WTC11 (cell line): Measurements from ENCODE around the gene NKAIN2. TPM values are rescaled to one million over a fixed set of nuclear protein-coding genes. Genes with fewer than 3 reads are reported as not detected.
A peak's percentile ranks its signal among the peaks of the same experiment; 100 is the strongest.

Experiments used
- ATAC-seq: fragments of 200-7000 bp; cut with Tn5 transposase; 2 replicates; pipeline ENCODE4 v1.10.0; 2021; ENCODE audit warnings: mild to moderate bottlenecking, moderate library complexity
- CTCF ChIA-PET: fragments of 300-600 bp; sonication (Branson Sonifier 250); formaldehyde crosslinking; loops from one replicate; lab custom pipeline; 2021; ENCODE audit warnings: antibody characterized with exemption; lab: Charles Lee
- POLR2A ChIA-PET: fragments of 350-600 bp; sonication (Branson Sonifier 250); formaldehyde crosslinking; loops from one replicate; lab custom pipeline; 2021; ENCODE audit warnings: antibody characterized with exemption; lab: Charles Lee
- DNase-seq: peaks from one replicate; pipeline ENCODE4 v3.0.0; 2021; ENCODE audit warnings: low spot score
- H3K27ac Mint-ChIP-seq: 2 replicates; pipeline ENCODE4 v1.8.0; 2021; ENCODE audit warnings: mixed read lengths
- H3K27me3 Mint-ChIP-seq: 2 replicates; pipeline ENCODE4 v1.8.0; 2021; ENCODE audit warnings: low read depth, mild to moderate bottlenecking, moderate library complexity, mixed read lengths
- H3K36me3 Mint-ChIP-seq: 2 replicates; pipeline ENCODE4 v1.8.0; 2021; ENCODE audit warnings: mixed read lengths
- H3K4me1 Mint-ChIP-seq: 2 replicates; pipeline ENCODE4 v1.8.0; 2022; ENCODE audit warnings: mixed read lengths
- H3K4me3 Mint-ChIP-seq: 2 replicates; pipeline ENCODE4 v1.8.0; 2021; ENCODE audit warnings: mild to moderate bottlenecking, moderate library complexity, mixed read lengths
- H3K9me3 Mint-ChIP-seq: 2 replicates; pipeline ENCODE4 v1.8.0; 2021; ENCODE audit warnings: mixed read lengths
- ATF1 ChIP-seq: sonication (generic); formaldehyde crosslinking; IDR thresholded peaks from 2 replicates; pipeline ENCODE4 v1.8.1; 2023; ENCODE audit warnings: mild to moderate bottlenecking, moderate library complexity, missing genetic modification reagents
- GABPB1 ChIP-seq: sonication (generic); formaldehyde crosslinking; IDR thresholded peaks from 2 replicates; pipeline ENCODE4 v1.8.1; 2023; ENCODE audit warnings: mild to moderate bottlenecking, missing genetic modification reagents
- NR2C2 ChIP-seq: sonication (generic); formaldehyde crosslinking; IDR thresholded peaks from 2 replicates; pipeline ENCODE4 v1.8.0; 2022; ENCODE audit warnings: mild to moderate bottlenecking, missing genetic modification reagents
- NR3C1 ChIP-seq: sonication (generic); formaldehyde crosslinking; conservative IDR thresholded peaks from 2 replicates; pipeline ENCODE4 v1.8.1; 2023; ENCODE audit warnings: low read depth, mild to moderate bottlenecking, missing genetic modification reagents
- TEAD4 ChIP-seq: sonication (generic); formaldehyde crosslinking; IDR thresholded peaks from 2 replicates; pipeline ENCODE4 v1.8.0; 2022; ENCODE audit warnings: mild to moderate bottlenecking, missing genetic modification reagents
- TP53 ChIP-seq: sonication (generic); formaldehyde crosslinking; IDR thresholded peaks from 2 replicates; pipeline ENCODE4 v1.8.1; 2023; ENCODE audit warnings: mild to moderate bottlenecking, missing genetic modification reagents
- ZBTB21 ChIP-seq: sonication (generic); formaldehyde crosslinking; IDR thresholded peaks from 2 replicates; pipeline ENCODE4 v1.8.1; 2023; ENCODE audit warnings: mild to moderate bottlenecking, missing genetic modification reagents, borderline replicate concordance
- ZNF121 ChIP-seq: sonication (generic); formaldehyde crosslinking; IDR thresholded peaks from 2 replicates; pipeline ENCODE4 v1.8.0; 2023; ENCODE audit warnings: missing genetic modification reagents
- ZNF396 ChIP-seq: fragments of 250-450 bp; sonication (Bioruptor Pico); IDR thresholded peaks from 2 replicates; pipeline ENCODE4 v1.8.0; 2021; ENCODE audit warnings: mild to moderate bottlenecking, moderate library complexity, borderline replicate concordance
- ZNF423 ChIP-seq: fragments of 250-450 bp; sonication (Bioruptor Pico); IDR thresholded peaks from 2 replicates; pipeline ENCODE4 v2.1.2; 2022; ENCODE audit warnings: mild to moderate bottlenecking, moderate library complexity
- total RNA-seq: library from RNA; stranded (reverse); gene quantifications from 3 replicates; pipeline ENCODE4 v1.2.3, GENCODE V29; 2021
- TF ChIP-seq, protein P1 (sequence below): sonication (generic); formaldehyde crosslinking; conservative IDR thresholded peaks from 2 replicates; pipeline ENCODE4 v1.8.1; 2022; ENCODE audit warnings: mild to moderate bottlenecking, missing genetic modification reagents
- TF ChIP-seq, protein P2 (sequence below): fragments of 250-450 bp; sonication (Bioruptor Pico); IDR thresholded peaks from 2 replicates; pipeline ENCODE4 v1.9.0; 2021; ENCODE audit warnings: mild to moderate bottlenecking, borderline replicate concordance
- TF ChIP-seq, protein P3 (sequence below): sonication (generic); formaldehyde crosslinking; IDR thresholded peaks from 2 replicates; pipeline ENCODE4 v1.8.1; 2022; ENCODE audit warnings: low read depth, missing genetic modification reagents, borderline replicate concordance
- TF ChIP-seq, protein P4 (sequence below): sonication (generic); formaldehyde crosslinking; IDR thresholded peaks from 2 replicates; pipeline ENCODE4 v1.8.0; 2022; ENCODE audit warnings: mild to moderate bottlenecking, missing genetic modification reagents
- TF ChIP-seq, protein P5 (sequence below): sonication (generic); formaldehyde crosslinking; IDR thresholded peaks from 2 replicates; pipeline ENCODE4 v1.8.1; 2022; ENCODE audit warnings: mild to moderate bottlenecking, moderate library complexity, missing genetic modification reagents
- TF ChIP-seq, protein P6 (sequence below): fragments of 250-450 bp; sonication (Bioruptor Pico); conservative IDR thresholded peaks from 2 replicates; pipeline ENCODE4 v1.9.0; 2021; ENCODE audit warnings: mild to moderate bottlenecking

NKAIN2 gene
- total RNA-seq, 1 experiment from 2014 or later = 0.33 TPM

DNA sequence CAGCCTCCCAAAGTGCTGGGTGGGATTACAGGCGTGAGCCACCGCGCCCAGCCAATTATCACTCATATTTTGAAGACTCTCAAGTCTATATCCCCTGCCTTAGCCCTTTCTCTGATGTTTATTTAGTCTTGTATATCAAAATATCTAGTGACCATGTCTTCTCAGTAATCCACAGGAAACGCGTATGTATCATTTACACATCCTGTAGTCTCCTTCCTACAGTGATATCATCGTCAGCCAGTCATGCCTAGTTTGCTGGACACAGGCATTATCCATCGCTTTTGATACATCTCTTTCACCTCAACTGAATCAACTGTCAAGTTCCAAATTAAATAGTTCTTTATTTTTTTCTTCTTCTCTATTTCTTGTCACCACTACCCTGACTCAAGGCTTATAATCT, 223.7 kb downstream of the NKAIN2 start:
- H3K4me1 Mint-ChIP-seq = peaks cover 11% of the 10 kb centered on the region
- H3K27me3 Mint-ChIP-seq = peaks cover 3% of the 10 kb centered on the region; the same call in 1 of the 2 replicates
- H3K4me3 Mint-ChIP-seq = no peak overlapping the region
- H3K27ac Mint-ChIP-seq = no peak overlapping the region
- no peaks in the 10 kb centered on the region for H3K9me3 Mint-ChIP-seq
- DNase-seq = no peak
- ChIA-PET POLR2A (no interaction called here), CTCF (no interaction called here)
- H3K36me3 Mint-ChIP-seq = no peaks in the 10 kb centered on the region
- no peak for ATAC-seq
- TF ChIP-seq, protein P1, sequence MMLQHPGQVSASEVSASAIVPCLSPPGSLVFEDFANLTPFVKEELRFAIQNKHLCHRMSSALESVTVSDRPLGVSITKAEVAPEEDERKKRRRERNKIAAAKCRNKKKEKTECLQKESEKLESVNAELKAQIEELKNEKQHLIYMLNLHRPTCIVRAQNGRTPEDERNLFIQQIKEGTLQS (CRISPR knock-in tag) = no peak
- no peak for TF ChIP-seq ZNF396

DNA sequence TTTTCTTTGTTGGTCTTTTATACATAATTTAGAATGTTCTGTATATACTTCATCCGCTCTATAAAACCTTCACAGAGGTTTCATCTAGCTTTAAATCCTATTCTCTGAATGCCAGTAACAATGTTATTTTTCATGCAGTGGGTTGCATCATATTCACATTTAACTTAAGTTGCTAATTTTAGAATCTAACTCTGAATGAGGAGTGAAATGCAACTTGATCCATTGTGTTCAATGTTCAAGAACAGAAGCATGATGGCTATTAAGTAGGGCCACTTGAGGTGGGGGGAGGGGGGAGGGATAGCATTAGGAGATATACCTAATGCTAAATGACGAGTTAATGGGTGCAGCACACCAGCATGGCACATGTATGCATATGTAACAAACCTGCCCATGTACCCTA, 224.5 kb downstream of the NKAIN2 start:
- TF ChIP-seq ZBTB21 (no peak), GABPB1 (no peak), ZNF121 (CRISPR knock-in tag) (no peak), ATF1 (no peak), NR3C1 (CRISPR knock-in tag) (no peak), TEAD4 (no peak), TP53 (CRISPR knock-in tag) (no peak)
- TF ChIP-seq, protein P2, sequence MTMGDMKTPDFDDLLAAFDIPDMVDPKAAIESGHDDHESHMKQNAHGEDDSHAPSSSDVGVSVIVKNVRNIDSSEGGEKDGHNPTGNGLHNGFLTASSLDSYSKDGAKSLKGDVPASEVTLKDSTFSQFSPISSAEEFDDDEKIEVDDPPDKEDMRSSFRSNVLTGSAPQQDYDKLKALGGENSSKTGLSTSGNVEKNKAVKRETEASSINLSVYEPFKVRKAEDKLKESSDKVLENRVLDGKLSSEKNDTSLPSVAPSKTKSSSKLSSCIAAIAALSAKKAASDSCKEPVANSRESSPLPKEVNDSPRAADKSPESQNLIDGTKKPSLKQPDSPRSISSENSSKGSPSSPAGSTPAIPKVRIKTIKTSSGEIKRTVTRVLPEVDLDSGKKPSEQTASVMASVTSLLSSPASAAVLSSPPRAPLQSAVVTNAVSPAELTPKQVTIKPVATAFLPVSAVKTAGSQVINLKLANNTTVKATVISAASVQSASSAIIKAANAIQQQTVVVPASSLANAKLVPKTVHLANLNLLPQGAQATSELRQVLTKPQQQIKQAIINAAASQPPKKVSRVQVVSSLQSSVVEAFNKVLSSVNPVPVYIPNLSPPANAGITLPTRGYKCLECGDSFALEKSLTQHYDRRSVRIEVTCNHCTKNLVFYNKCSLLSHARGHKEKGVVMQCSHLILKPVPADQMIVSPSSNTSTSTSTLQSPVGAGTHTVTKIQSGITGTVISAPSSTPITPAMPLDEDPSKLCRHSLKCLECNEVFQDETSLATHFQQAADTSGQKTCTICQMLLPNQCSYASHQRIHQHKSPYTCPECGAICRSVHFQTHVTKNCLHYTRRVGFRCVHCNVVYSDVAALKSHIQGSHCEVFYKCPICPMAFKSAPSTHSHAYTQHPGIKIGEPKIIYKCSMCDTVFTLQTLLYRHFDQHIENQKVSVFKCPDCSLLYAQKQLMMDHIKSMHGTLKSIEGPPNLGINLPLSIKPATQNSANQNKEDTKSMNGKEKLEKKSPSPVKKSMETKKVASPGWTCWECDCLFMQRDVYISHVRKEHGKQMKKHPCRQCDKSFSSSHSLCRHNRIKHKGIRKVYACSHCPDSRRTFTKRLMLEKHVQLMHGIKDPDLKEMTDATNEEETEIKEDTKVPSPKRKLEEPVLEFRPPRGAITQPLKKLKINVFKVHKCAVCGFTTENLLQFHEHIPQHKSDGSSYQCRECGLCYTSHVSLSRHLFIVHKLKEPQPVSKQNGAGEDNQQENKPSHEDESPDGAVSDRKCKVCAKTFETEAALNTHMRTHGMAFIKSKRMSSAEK (CRISPR knock-in tag) = no peak
- TF ChIP-seq, protein P3, sequence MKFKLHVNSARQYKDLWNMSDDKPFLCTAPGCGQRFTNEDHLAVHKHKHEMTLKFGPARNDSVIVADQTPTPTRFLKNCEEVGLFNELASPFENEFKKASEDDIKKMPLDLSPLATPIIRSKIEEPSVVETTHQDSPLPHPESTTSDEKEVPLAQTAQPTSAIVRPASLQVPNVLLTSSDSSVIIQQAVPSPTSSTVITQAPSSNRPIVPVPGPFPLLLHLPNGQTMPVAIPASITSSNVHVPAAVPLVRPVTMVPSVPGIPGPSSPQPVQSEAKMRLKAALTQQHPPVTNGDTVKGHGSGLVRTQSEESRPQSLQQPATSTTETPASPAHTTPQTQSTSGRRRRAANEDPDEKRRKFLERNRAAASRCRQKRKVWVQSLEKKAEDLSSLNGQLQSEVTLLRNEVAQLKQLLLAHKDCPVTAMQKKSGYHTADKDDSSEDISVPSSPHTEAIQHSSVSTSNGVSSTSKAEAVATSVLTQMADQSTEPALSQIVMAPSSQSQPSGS (CRISPR knock-in tag) = no peak
- TF ChIP-seq, protein P4, sequence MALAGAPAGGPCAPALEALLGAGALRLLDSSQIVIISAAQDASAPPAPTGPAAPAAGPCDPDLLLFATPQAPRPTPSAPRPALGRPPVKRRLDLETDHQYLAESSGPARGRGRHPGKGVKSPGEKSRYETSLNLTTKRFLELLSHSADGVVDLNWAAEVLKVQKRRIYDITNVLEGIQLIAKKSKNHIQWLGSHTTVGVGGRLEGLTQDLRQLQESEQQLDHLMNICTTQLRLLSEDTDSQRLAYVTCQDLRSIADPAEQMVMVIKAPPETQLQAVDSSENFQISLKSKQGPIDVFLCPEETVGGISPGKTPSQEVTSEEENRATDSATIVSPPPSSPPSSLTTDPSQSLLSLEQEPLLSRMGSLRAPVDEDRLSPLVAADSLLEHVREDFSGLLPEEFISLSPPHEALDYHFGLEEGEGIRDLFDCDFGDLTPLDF (CRISPR knock-in tag) = no peak
- TF ChIP-seq, protein P5, sequence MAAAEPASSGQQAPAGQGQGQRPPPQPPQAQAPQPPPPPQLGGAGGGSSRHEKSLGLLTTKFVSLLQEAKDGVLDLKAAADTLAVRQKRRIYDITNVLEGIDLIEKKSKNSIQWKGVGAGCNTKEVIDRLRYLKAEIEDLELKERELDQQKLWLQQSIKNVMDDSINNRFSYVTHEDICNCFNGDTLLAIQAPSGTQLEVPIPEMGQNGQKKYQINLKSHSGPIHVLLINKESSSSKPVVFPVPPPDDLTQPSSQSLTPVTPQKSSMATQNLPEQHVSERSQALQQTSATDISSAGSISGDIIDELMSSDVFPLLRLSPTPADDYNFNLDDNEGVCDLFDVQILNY (CRISPR knock-in tag) = no peak

DNA sequence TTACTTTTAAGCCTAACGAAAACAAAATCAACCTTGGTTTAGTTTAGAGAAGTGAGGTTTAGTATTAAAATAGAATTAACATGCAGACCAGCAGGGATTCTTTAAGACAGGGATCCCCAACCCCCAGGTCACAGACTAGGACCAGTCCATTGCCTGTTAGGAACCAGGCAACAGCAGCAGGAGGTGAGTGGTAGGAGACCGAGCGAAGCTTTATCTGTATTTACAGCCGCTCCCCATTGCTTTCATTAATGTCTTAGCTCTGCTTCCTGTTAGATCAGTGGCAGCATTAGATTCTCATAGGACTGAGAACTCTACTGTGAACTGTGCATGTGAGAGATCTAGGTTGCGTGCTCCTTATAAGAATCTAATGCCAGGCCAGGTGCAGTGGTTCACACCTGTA, 225.9 kb downstream of the NKAIN2 start:
- H3K4me3 Mint-ChIP-seq = no peak overlapping the region
- H3K9me3 Mint-ChIP-seq = no peaks in the 10 kb centered on the region

More for the DNA sequence above, 224.5 kb downstream of the NKAIN2 start:
- ATAC-seq = no peak
- Mint-ChIP-seq H3K27ac (no peak overlapping the region), H3K27me3 (peaks cover 3% of the 10 kb centered on the region; the same call in 1 of the 2 replicates), H3K36me3 (no peaks in the 10 kb centered on the region), H3K4me3 (no peak overlapping the region), H3K9me3 (no peaks in the 10 kb centered on the region), H3K4me1 (peaks cover 10% of the 10 kb centered on the region)
- no peak for DNase-seq
- POLR2A ChIA-PET = no interaction called here
- CTCF ChIA-PET = no interaction called here

More for the DNA sequence above, 225.9 kb downstream of the NKAIN2 start:
- DNase-seq (peak; percentile 13), ATAC-seq (peak; percentile 78)
- POLR2A ChIA-PET = no interaction called here
- peaks cover 7% of the 10 kb centered on the region; the same call in 1 of the 2 replicates for H3K4me1 Mint-ChIP-seq
- CTCF ChIA-PET = no interaction called here
- H3K27me3 Mint-ChIP-seq = peaks cover 3% of the 10 kb centered on the region; the same call in 1 of the 2 replicates
- no peak overlapping the region for H3K27ac Mint-ChIP-seq
- H3K36me3 Mint-ChIP-seq = no peaks in the 10 kb centered on the region
- no peak for TF ChIP-seq NR2C2 (CRISPR knock-in tag)
- TF ChIP-seq ZNF423 (CRISPR knock-in tag) = peak; percentile 23; the same call in 1 of the 2 replicates
- TF ChIP-seq, protein P6, sequence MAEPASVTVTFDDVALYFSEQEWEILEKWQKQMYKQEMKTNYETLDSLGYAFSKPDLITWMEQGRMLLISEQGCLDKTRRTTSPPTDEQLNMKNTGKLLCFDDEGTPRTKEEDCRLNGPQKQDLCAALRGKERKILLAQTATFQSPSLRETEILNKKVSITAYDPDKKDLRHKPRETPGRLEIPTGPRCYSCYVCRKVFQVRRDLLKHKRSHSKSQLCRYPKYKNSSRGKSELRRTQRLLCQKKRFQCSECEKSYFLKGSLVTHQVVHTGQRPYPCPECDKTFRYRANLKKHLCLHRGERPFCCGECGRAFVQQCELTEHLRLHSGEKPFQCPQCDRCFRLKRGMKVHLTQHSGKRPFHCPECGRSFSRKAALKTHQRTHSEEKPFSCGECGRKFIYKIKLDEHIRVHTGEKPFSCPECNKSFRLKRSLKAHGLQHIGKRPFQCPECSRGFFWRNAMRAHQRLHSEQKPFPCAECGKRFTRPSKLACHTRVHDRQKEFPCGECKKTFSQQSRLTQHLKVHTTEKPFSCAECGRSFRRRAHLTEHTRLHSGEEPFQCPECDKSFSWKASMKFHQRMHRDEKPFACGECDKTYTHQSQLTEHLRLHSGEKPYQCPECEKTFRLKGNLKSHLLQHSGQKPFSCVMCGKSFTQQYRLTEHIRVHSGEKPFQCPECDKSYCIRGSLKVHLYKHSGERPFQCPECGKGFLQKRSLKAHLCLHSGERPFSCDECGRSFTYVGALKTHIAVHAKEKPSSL (CRISPR knock-in tag) = no peak
